ENCODE results near the gene PUS1.

Gene PUS1

DNA sequence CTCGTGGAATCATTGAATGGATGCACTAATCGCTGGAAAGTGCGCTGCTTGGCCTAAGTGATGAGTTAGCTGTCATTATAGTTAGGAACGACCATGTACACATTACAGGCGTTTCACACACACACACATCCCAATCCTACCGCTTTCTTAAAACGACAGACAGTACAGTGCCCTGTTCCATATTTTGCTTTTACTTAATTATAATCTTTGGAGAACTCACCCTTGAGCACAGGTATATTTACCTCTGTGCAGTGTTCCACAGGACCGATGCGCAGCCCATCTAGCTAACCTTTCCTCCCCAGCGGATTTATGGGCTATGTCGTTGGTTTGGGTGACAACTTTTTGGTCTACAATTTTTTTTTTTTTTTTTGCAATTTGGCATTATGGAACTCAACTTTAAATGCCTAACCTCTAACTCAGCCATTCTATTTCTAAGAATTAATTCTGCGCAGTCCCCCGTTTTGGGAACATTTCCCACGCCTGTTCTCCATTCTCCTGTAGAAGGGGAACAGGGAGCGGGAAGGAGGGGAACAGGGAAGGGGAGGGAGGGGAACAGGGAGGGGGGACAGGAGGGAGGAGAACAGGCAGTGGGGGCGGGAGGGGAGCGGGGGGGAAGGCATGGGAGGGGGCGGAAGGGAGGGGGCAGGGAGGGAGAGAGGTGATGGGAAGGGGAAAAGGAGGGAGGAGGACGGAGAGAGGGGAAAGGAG, 35.3 kb upstream of the PUS1 start:
- Histone ChIP-seq H3K4me2 (ENCODE audit: low read length) (no peak overlapping the region), H3K27me3 (ENCODE audit: control insufficient read depth, low read length) (peaks cover 29% of the 10 kb centered on the region), H3K9me3 (ENCODE audit: control insufficient read depth, insufficient read depth, low read length) (no peaks in the 10 kb centered on the region), H3K9me2 (replicated peaks; ENCODE audit: control insufficient read depth, low read length) (no peaks in the 10 kb centered on the region), H3K4me3 (ENCODE audit: low read length) (no peak overlapping the region), H3K79me2 (ENCODE audit: control insufficient read depth, low read length) (no peaks in the 10 kb centered on the region), H3K4me1 (ENCODE audit: control insufficient read depth, low read length) (peaks cover 12% of the 10 kb centered on the region), H3K27ac (ENCODE audit: low read depth, low read length) (no peak overlapping the region), H3F3A (ENCODE audit: control insufficient read depth, insufficient read depth) (no peaks in the 10 kb centered on the region), H4K20me1 (ENCODE audit: control insufficient read depth, insufficient read depth, low read depth, low read length) (peaks cover 8% of the 10 kb centered on the region; the same call in 1 of the 2 replicates), H3K36me3 (ENCODE audit: control insufficient read depth, low read length) (no peaks in the 10 kb centered on the region)
- TF ChIP-seq CTCF (IDR thresholded peaks at IDR 0.05; ENCODE audit: low read depth, low read length, poor library complexity, severe bottlenecking) (no peak), EZH2phosphoT487 (IDR thresholded peaks at IDR 0.05; ENCODE audit: borderline replicate concordance, low read length) (no peak)

DNA sequence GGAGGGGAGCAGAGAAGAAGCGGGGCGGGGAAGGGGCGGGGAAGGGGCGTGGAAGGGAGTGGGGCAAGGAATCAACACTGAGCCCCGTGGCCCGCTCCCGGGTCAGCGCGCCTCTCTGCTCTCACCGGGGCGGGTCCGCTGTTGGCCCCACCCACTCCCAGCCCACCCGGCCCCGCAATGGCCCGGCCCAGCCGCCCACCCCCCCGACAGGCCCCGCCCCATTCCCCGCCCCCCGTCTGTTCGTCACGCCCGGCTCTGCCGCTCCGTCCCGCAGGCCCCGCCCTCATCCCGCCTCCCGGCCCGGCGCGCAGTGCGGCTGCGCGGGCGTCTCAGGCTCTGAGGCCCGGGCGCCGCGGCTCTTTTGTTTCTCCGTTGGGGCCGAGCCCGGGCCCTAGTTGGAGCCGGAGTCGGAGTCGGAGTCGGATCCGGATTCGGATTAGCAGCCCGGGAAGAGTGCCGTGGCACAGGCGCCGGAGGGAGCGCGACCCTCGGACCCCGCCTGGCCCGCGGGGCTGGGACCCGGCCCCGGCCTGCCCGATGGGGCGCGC, 34.7 kb upstream of the PUS1 start, which contains the start of gene ULK1:
TSS of gene ULK1 (plus strand) at position 310 of the 548 bp plus-strand sequence. CDS start 380 bp downstream, outside the sequence.
- H3K4me2 ChIP-seq (ENCODE audit: low read length) = peak within 1 kb of the TSS; percentile 65
- H3K4me1 ChIP-seq (ENCODE audit: control insufficient read depth, low read length) = peaks cover 12% of the 10 kb centered on the region
- H4K20me1 ChIP-seq (ENCODE audit: control insufficient read depth, insufficient read depth, low read depth, low read length) = peaks cover 8% of the 10 kb centered on the region; the same call in 1 of the 2 replicates
- H3K9me2 ChIP-seq (replicated peaks; ENCODE audit: control insufficient read depth, low read length) = no peaks in the 10 kb centered on the region
- H3K27me3 ChIP-seq (ENCODE audit: control insufficient read depth, low read length) = peaks cover 22% of the 10 kb centered on the region
- no peak within 1 kb of the TSS for H3K27ac ChIP-seq (ENCODE audit: low read depth, low read length)
- no peaks in the 10 kb centered on the region for H3K36me3 ChIP-seq (ENCODE audit: control insufficient read depth, low read length)
- H3K9me3 ChIP-seq (ENCODE audit: control insufficient read depth, insufficient read depth, low read length) = no peaks in the 10 kb centered on the region
- TF ChIP-seq EZH2phosphoT487 (IDR thresholded peaks at IDR 0.05; ENCODE audit: borderline replicate concordance, low read length) = no peak
- no peaks in the 10 kb centered on the region for H3F3A ChIP-seq (ENCODE audit: control insufficient read depth, insufficient read depth)
- no peaks in the 10 kb centered on the region for H3K79me2 ChIP-seq (ENCODE audit: control insufficient read depth, low read length)
- peak within 1 kb of the TSS; percentile 70 for H3K4me3 ChIP-seq (ENCODE audit: low read length)

GRCh38 chr12:131894981-131895639, 34.0 kb upstream of the PUS1 start:
- H3F3A ChIP-seq (ENCODE audit: control insufficient read depth, insufficient read depth) = no peaks in the 10 kb centered on the region
- TF ChIP-seq CTCF (IDR thresholded peaks at IDR 0.05; ENCODE audit: low read depth, low read length, poor library complexity, severe bottlenecking) (no peak), EZH2phosphoT487 (IDR thresholded peaks at IDR 0.05; ENCODE audit: borderline replicate concordance, low read length) (no peak)
- no peaks in the 10 kb centered on the region for H3K9me3 ChIP-seq (ENCODE audit: control insufficient read depth, insufficient read depth, low read length)
- peak overlapping the region; percentile 59 for H3K4me3 ChIP-seq (ENCODE audit: low read length)
- H3K79me2 ChIP-seq (ENCODE audit: control insufficient read depth, low read length) = no peaks in the 10 kb centered on the region
- no peaks in the 10 kb centered on the region for H3K9me2 ChIP-seq (replicated peaks; ENCODE audit: control insufficient read depth, low read length)
- peak overlapping the region; percentile 65 for H3K4me2 ChIP-seq (ENCODE audit: low read length)
- peaks cover 8% of the 10 kb centered on the region; the same call in 1 of the 2 replicates for H4K20me1 ChIP-seq (ENCODE audit: control insufficient read depth, insufficient read depth, low read depth, low read length)
- peaks cover 22% of the 10 kb centered on the region for H3K27me3 ChIP-seq (ENCODE audit: control insufficient read depth, low read length)
- H3K36me3 ChIP-seq (ENCODE audit: control insufficient read depth, low read length) = no peaks in the 10 kb centered on the region
- H3K4me1 ChIP-seq (ENCODE audit: control insufficient read depth, low read length) = peaks cover 12% of the 10 kb centered on the region
- no peak overlapping the region for H3K27ac ChIP-seq (ENCODE audit: low read depth, low read length)

Measured in DOHH2 (cell line).